GM18517 (cell line): Measurements from ENCODE around the gene KCNV2.

Source experiments
- ATAC-seq: cut with Tn5 transposase; IDR thresholded peaks from one replicate; pipeline ENCODE4 v1.9.1; 2021; ENCODE audit warnings: mild to moderate bottlenecking, moderate library complexity; ENCODE audit not compliant: unreplicated experiment

Gene KCNV2

GRCh38 chr9:2718698-2719033, 1.4 kb downstream of the KCNV2 start:
- no peak for ATAC-seq

- no peak for ATAC-seq
Observed at GRCh38 chr9:2720179-2720654, 2.9 kb downstream of the KCNV2 start.

- no peak for ATAC-seq
Observed at GRCh38 chr9:2722715-2723114, 5.4 kb downstream of the KCNV2 start.

- ATAC-seq: no peak
Observed at GRCh38 chr9:2723376-2724065, 6.2 kb downstream of the KCNV2 start.

- ATAC-seq: no peak
Observed at GRCh38 chr9:2725126-2725525, 7.8 kb downstream of the KCNV2 start.

- ATAC-seq: no peak
Observed at GRCh38 chr9:2725898-2726649, 8.8 kb downstream of the KCNV2 start.

GRCh38 chr9:2726650-2727340, 9.5 kb downstream of the KCNV2 start:
- ATAC-seq: no peak

GRCh38 chr9:2727374-2727773, 10.1 kb downstream of the KCNV2 start:
- ATAC-seq: no peak

GRCh38 chr9:2727966-2728613, 10.8 kb downstream of the KCNV2 start:
- ATAC-seq: peak; percentile 88

GRCh38 chr9:2729003-2729402, 11.7 kb downstream of the KCNV2 start:
- ATAC-seq: no peak

GRCh38 chr9:2729721-2730120, 12.4 kb downstream of the KCNV2 start:
- ATAC-seq: no peak

- no peak for ATAC-seq
Observed at GRCh38 chr9:2730971-2731370, 13.7 kb downstream of the KCNV2 start.

GRCh38 chr9:2732492-2732891, 15.2 kb downstream of the KCNV2 start:
- ATAC-seq: no peak

- ATAC-seq: no peak
Observed at GRCh38 chr9:2740616-2741015, 23.3 kb downstream of the KCNV2 start.

- ATAC-seq: no peak
Observed at GRCh38 chr9:2741441-2742158, 24.3 kb downstream of the KCNV2 start.

GRCh38 chr9:2742214-2742613, 24.9 kb downstream of the KCNV2 start:
- ATAC-seq: no peak

GRCh38 chr9:2743937-2744529, 26.7 kb downstream of the KCNV2 start:
- no peak for ATAC-seq

- no peak for ATAC-seq
Observed at GRCh38 chr9:2745560-2746380, 28.5 kb downstream of the KCNV2 start.

GRCh38 chr9:2749485-2749884, 32.2 kb downstream of the KCNV2 start:
- no peak for ATAC-seq

- no peak for ATAC-seq
Observed at GRCh38 chr9:2755285-2755684, 38.0 kb downstream of the KCNV2 start.
